GM19467 (cell line): ENCODE measurements around the gene ADAMTS14.

Experiments used
- ATAC-seq: cut with Tn5 transposase; IDR thresholded peaks from one replicate; pipeline ENCODE4 v1.9.1; 2021; ENCODE audit warnings: mild to moderate bottlenecking, moderate library complexity; ENCODE audit not compliant: unreplicated experiment

Gene ADAMTS14

GRCh38 chr10:70780370-70780760, 108.1 kb downstream of the ADAMTS14 start:
- no peak for ATAC-seq

DNA sequence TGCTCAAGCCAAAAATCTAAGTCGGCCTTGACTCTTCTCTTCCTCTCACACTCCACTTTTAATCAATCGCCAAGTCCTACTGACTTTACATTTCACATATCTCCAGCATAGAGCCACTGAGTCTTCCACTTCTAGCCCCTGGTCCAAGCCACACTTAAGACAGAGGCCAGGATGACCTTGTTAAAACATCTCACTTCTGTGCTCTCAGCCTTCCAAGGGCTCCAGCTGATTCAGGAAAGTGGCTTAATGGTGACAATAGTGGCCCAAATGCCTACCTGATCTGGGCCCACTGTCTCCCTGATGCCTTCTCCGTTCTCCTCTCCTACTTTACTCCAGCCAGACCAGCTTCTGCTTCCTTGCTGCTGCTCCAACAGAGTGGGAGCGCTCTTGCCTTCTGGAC, 108.5 kb downstream of the ADAMTS14 start:
- no peak for ATAC-seq

- ATAC-seq: no peak
Measured at GRCh38 chr10:70781461-70782051, 109.2 kb downstream of the ADAMTS14 start.

GRCh38 chr10:70782086-70782745, 109.9 kb downstream of the ADAMTS14 start:
- no peak for ATAC-seq

- no peak for ATAC-seq
Measured at GRCh38 chr10:70782746-70783680, 110.7 kb downstream of the ADAMTS14 start.

- ATAC-seq: no peak
Measured at GRCh38 chr10:70784016-70784415, 111.7 kb downstream of the ADAMTS14 start.

- ATAC-seq: no peak
Measured at GRCh38 chr10:70784471-70784870, 112.2 kb downstream of the ADAMTS14 start.

DNA sequence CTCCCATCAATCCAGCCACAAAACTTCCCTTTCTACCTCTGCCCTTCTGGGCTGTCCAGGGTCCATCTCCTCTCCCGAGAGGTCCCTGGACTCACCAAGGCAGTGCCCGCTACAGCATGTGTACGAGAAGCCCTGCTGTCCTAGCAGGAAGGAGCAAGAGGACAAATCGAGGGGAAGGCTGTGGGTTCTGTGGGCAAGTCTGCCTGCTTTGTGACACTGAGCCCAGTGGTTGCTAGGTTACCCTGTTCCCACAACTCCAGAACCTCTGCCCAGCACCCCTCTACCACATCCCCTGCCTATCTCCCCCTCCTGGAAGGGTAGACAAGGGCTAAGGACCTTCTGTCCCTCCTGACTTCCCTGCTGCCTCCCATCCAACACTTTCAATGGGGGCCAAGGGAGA, 112.9 kb downstream of the ADAMTS14 start, which contains the start of gene TBATA:
TBATA (minus strand) TSS at position 188 of the 400 bp plus-strand sequence. CDS start 1,998 bp downstream, outside the sequence.
- ATAC-seq: no peak

GRCh38 chr10:70786799-70787415, 114.6 kb downstream of the ADAMTS14 start:
- no peak for ATAC-seq

DNA sequence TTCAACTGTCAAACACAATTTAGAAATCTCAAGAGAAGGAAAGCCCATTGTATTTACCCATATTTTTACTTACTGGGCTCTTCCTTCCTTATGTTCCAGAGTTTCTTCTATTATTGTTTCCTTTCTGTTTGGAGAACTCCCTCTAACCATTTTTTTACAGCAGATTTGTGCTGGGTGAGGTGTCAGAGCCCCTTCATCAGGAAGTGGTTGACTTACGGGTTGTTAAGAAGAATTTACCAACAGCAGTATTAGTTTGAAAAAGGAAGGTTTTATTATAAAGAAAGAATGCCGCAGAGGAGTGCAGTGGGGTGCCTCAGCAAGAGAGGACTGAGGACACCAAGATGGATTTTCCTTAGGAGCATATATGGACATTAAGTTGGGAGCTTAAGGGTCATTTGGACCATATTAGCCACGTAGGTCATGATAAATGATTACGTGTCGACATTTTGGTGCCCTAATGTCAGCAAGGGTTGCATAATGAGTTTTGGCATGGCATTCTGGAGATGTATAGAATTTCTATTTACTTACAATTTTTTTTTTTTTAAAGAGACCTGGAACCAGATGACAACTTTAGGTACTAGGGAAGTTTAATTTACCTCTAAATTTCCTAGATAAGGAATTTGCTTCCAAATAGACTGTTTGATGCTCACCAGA, 119.2 kb downstream of the ADAMTS14 start:
- no peak for ATAC-seq

DNA sequence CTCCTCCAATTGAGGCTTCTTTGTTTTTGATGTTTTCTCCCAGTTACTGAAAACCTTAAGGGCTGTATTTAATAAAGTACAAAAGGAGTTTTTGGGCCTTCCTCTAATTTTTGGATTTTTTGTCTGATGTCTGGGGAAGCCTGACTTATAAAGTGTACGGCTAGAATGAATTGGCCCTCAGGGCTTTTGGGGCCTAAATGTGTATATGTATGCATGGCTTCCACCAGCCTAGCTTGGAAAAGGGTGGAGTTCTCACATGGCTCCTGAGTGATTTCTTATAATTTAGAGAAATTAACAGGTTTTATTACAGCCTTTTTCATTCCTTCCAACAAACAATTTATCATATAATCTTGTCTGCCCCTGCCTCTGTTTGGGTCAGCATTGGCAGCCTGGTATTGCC, 123.3 kb downstream of the ADAMTS14 start:
- ATAC-seq: no peak

- no peak for ATAC-seq
Measured at GRCh38 chr10:70797840-70798239, 125.5 kb downstream of the ADAMTS14 start.

- no peak for ATAC-seq
Measured at GRCh38 chr10:70799124-70799523, 126.8 kb downstream of the ADAMTS14 start.

DNA sequence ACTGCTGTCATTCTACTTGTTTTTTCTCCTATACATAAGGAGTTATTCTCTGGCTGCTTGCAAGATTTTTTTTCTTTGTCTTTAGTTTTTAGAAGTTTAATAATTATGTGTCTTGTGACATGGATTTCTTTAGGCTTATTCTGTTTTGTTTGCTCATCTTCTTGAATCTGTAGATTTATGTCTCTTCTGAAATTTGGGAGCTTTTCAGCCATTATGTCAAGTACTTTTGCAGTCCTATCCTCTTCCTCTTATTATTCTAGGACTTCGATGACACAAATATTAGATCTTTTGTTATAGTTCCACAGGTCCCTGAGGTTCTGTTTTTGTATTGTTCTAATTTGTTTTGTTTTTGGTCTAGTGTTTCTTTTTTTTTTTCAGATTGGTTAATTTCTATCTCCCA, 129.5 kb downstream of the ADAMTS14 start:
- no peak for ATAC-seq

DNA sequence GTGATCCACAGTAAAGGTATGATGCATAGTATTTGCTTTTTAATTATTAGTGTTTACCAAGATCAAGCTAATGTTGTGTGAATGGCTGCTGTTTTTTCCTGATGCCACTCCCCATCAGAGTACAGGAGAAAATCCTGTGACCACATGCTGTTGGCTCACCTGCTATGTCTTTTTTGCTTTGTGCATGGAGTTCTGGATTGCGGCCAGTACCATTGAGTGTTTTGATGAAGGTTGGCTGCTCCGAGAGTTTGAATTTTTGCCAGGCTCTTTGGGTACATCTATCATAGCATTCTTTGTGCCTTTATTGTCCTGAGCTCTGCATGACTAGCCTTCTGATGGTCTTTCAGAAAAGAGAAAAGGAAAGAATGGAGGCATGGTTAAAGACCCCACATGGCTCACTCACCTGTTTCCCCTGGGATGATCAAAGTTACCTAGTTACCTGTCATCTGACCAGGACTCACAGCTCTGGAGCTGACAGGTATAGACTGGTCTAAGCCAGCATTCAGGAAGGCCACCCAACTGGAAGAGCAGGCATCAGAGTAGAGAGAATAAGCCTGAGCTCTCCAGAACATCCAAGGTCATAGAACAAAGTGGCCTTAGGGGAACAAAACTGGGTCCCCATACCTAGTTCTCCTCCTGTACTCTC, 131.6 kb downstream of the ADAMTS14 start:
- no peak for ATAC-seq

DNA sequence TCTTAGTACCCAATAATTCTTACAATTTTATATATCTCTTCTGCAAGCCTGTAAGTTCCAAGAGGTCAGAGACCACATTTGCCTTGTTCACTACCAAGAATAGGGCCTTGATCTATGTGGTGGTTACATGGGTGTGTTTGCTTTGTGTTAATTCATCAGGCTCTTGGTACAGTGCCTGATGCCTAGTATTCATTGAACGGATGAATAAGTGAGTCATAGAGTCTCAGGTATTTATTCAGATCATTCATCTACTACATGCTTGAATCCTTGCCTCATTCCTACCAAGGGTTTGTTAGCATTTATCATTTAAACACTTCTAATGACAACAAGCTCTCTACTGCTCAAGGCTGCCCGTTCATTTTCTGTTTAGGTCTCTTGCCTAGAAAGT, 132.1 kb downstream of the ADAMTS14 start:
- no peak for ATAC-seq

DNA sequence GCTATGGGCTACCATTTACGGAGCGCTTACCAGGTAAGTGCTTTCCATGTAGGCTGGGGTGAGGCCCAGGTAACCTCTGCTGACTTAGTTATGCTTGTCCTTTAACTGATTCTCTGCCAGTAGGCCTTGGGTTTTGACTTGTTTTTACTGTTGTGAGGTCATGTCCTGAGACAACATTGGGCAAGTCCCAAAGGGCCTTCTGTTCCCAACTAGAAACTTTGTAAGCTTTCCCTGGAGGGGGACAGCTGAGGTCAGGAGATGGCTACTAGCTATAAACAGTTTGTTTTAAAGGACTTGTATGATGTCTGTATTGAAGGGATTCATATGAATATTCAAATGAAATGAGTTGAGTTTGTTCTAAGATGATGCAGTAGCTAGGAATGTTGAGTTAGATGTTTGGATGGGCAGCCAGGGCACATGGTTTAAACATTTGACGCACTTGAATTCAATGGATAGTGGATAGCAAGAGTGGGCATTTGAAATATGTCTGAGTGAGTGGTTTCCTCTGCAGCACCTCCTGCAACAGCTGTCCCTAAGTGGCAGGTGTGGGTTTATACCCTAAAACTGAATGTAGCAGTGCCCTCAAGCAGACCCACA, 133.4 kb downstream of the ADAMTS14 start:
- ATAC-seq: no peak

DNA sequence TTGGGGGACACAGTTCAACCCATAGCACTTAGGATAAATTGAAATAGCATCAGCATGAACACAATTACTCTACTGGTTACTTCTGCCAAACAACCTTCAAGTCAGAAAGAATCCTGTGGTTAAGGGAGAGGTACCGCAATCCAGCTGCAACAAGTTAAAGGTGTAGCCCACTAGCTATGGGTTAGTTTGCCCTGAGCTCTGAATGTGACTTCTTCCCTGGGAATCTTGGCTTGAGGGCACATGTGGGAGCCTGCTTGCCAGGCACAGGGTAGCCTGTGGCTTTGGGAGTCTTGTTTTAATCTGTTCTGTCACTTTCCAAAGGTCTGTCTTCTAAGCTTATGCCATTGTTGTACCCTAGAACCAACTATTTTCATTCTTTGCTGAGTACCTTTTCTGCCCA, 134.5 kb downstream of the ADAMTS14 start:
- no peak for ATAC-seq

DNA sequence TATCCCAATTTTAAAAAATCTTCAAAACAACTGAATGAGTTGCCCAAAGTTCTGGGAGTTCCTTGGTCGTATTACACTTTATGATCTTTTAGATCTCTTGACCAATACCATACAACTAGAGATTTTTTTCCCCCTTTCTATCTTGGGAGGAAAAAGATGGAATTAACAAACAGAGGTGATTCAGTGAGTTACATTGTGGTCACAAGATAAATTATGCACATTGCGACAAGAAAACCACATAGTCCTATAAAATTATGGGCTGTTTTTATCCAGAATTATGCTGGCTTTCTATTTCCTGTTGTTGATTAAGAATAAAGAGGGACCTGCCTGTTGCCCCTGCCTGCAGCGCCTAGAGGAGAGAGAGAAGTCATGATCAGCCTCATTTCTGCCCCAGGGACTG, 135.2 kb downstream of the ADAMTS14 start:
- no peak for ATAC-seq
